ENCODE measurements around the gene FEM1A. TPM values are rescaled to one million over a fixed set of nuclear protein-coding genes. Genes with fewer than 3 reads are reported as not detected.
A peak's percentile ranks its signal among the peaks of the same experiment; 100 is the strongest.

FEM1A gene
- total and polyA plus RNA-seq, 2 donors (not counting 1 experiment from before 2014, with no cell fraction given) = 3.2 to 10.1 TPM

GRCh38 chr19:4754248-4754647 lies 37.3 kb upstream of the FEM1A start:
- Histone ChIP-seq H3K36me3 (ENCODE audit: control insufficient read depth, insufficient read depth, low read length) (no peaks in the 10 kb centered on the region), H3K27me3 (ENCODE audit: control insufficient read depth, insufficient read depth, low read length) (no peaks in the 10 kb centered on the region), H3K4me2 (ENCODE audit: extremely low read depth, insufficient read depth, low read length) (no peak overlapping the region), H3K4me3 (replicated peaks in 1 of 4; ENCODE audit: control extremely low read depth in 1 of 4, insufficient read depth in 1 of 4, low read depth in 3 of 4, low read length in 4 of 4) (no peak overlapping the region), H3K9me3 (ENCODE audit: control insufficient read depth, insufficient read depth, low read depth, low read length) (no peaks in the 10 kb centered on the region), H2AFZ (ENCODE audit: low read length) (no peak overlapping the region), H3K27ac (ENCODE audit: insufficient read depth, low read length) (no peak overlapping the region), H3K4me1 (ENCODE audit: control insufficient read depth, extremely low read depth, insufficient read depth, low read length) (no peaks in the 10 kb centered on the region), H3K9ac (ENCODE audit: insufficient read depth, low read length) (no peak overlapping the region), H4K20me1 (ENCODE audit: control insufficient read depth, extremely low read depth, insufficient read depth, low read length) (no peaks in the 10 kb centered on the region), H3K79me2 (ENCODE audit: control insufficient read depth, insufficient read depth, low read length) (no peaks in the 10 kb centered on the region)
- DNase-seq (ENCODE audit: low read depth in 2 of 2) = peak in 1 of 2 donors; percentile 21
- TF ChIP-seq CTCF (conservative IDR thresholded peaks at IDR 0.05 in 1 of 2, IDR thresholded peaks at IDR 0.05 in 1 of 2; ENCODE audit: low read depth in 1 of 2, low read length in 2 of 2) (no peak), EZH2 (IDR thresholded peaks at IDR 0.05; ENCODE audit: low read length, missing control alignments) (no peak)

- no peaks in the 10 kb centered on the region for H3K9me3 ChIP-seq (ENCODE audit: control insufficient read depth, insufficient read depth, low read depth, low read length)
Measured at GRCh38 chr19:4755459-4755858, 36.1 kb upstream of the FEM1A start.

GRCh38 chr19:4758082-4758481 lies 33.5 kb upstream of the FEM1A start:
- Histone ChIP-seq H3K4me2 (ENCODE audit: extremely low read depth, insufficient read depth, low read length) (no peak overlapping the region), H3K27me3 (ENCODE audit: control insufficient read depth, insufficient read depth, low read length) (peaks cover 3% of the 10 kb centered on the region)
- no peak for TF ChIP-seq CTCF (conservative IDR thresholded peaks at IDR 0.05 in 1 of 2, IDR thresholded peaks at IDR 0.05 in 1 of 2; ENCODE audit: low read depth in 1 of 2, low read length in 2 of 2)
- TF ChIP-seq EZH2 (IDR thresholded peaks at IDR 0.05; ENCODE audit: low read length, missing control alignments) = no peak

More at GRCh38 chr19:4755459-4755858, 36.1 kb upstream of the FEM1A start:
- Histone ChIP-seq H3K27me3 (ENCODE audit: control insufficient read depth, insufficient read depth, low read length) (no peaks in the 10 kb centered on the region), H3K79me2 (ENCODE audit: control insufficient read depth, insufficient read depth, low read length) (no peaks in the 10 kb centered on the region), H4K20me1 (ENCODE audit: control insufficient read depth, extremely low read depth, insufficient read depth, low read length) (no peaks in the 10 kb centered on the region), H3K9ac (ENCODE audit: insufficient read depth, low read length) (no peak overlapping the region), H3K36me3 (ENCODE audit: control insufficient read depth, insufficient read depth, low read length) (no peaks in the 10 kb centered on the region), H2AFZ (ENCODE audit: low read length) (no peak overlapping the region), H3K4me3 (replicated peaks in 1 of 4; ENCODE audit: control extremely low read depth in 1 of 4, insufficient read depth in 1 of 4, low read depth in 3 of 4, low read length in 4 of 4) (no peak overlapping the region), H3K27ac (ENCODE audit: insufficient read depth, low read length) (no peak overlapping the region), H3K4me2 (ENCODE audit: extremely low read depth, insufficient read depth, low read length) (no peak overlapping the region), H3K4me1 (ENCODE audit: control insufficient read depth, extremely low read depth, insufficient read depth, low read length) (no peaks in the 10 kb centered on the region)
- no peak for DNase-seq (ENCODE audit: low read depth in 2 of 2)
- TF ChIP-seq EZH2 (IDR thresholded peaks at IDR 0.05; ENCODE audit: low read length, missing control alignments) (no peak), CTCF (conservative IDR thresholded peaks at IDR 0.05 in 1 of 2, IDR thresholded peaks at IDR 0.05 in 1 of 2; ENCODE audit: low read depth in 1 of 2, low read length in 2 of 2) (no peak)

More at GRCh38 chr19:4758082-4758481, 33.5 kb upstream of the FEM1A start:
- no peak overlapping the region for H2AFZ ChIP-seq (ENCODE audit: low read length)
- H3K9ac ChIP-seq (ENCODE audit: insufficient read depth, low read length) = no peak overlapping the region
- no peak overlapping the region for H3K4me3 ChIP-seq (replicated peaks in 1 of 4; ENCODE audit: control extremely low read depth in 1 of 4, insufficient read depth in 1 of 4, low read depth in 3 of 4, low read length in 4 of 4)
- no peaks in the 10 kb centered on the region for H4K20me1 ChIP-seq (ENCODE audit: control insufficient read depth, extremely low read depth, insufficient read depth, low read length)
- no peaks in the 10 kb centered on the region for H3K9me3 ChIP-seq (ENCODE audit: control insufficient read depth, insufficient read depth, low read depth, low read length)
- no peak overlapping the region for H3K27ac ChIP-seq (ENCODE audit: insufficient read depth, low read length)
- H3K36me3 ChIP-seq (ENCODE audit: control insufficient read depth, insufficient read depth, low read length) = no peaks in the 10 kb centered on the region
- H3K79me2 ChIP-seq (ENCODE audit: control insufficient read depth, insufficient read depth, low read length) = no peaks in the 10 kb centered on the region
- H3K4me1 ChIP-seq (ENCODE audit: control insufficient read depth, extremely low read depth, insufficient read depth, low read length) = no peaks in the 10 kb centered on the region
- no peak for DNase-seq (ENCODE audit: low read depth in 2 of 2)
